UCSD-AML1 (cell line): Measurements from ENCODE around the gene VEGFC.

ENCODE experiments used
- DNase-seq: peaks from one replicate; lab custom pipeline; 2025; ENCODE audit not compliant: unreplicated experiment; lab: John Stamatoyannopoulos, UW

The VEGFC gene

DNA sequence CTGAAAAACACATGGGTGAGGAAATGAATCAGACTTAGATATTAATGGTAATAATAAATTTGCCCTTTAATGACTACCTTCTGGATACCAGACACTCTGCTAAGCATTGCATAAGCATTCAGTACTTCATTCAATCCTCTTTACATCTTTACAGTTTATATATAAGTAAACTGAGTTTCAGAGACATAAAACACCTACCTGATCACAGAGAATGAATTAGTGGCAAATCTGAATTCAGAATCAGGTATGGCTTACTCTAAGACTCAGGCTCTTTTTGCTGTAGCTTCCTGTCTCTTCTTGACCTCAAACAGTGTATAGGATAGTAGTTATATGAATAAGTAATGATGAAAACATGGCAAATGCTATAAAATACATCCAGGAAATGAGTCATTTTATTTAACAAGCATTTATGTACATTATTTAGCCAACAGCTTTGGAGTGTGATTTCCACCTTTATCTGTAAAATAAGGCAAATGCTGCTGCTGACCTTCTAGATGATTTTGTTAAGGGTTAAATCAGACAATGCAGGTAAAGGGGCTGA, 83.9 kb downstream of the VEGFC start:
- DNase-seq: no peak

DNA sequence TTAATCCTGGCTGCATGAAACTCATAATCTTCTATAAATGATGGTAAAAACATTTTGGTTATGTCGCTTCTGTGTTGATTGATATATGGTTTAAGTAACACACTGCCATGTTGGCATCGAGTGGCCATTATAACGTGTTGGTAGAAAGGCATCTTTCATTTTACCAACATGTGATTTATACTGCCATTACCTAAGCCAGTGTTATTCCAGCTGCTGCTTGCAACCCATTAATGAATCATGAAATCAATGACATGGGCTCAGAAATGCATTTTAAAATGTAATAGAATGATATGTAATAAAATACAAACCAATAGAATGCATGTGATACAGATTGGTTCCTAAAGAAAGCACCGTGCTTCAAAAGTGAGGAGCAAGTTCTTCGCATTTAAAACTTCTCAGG, 102.0 kb downstream of the VEGFC start:
- DNase-seq: no peak

DNA sequence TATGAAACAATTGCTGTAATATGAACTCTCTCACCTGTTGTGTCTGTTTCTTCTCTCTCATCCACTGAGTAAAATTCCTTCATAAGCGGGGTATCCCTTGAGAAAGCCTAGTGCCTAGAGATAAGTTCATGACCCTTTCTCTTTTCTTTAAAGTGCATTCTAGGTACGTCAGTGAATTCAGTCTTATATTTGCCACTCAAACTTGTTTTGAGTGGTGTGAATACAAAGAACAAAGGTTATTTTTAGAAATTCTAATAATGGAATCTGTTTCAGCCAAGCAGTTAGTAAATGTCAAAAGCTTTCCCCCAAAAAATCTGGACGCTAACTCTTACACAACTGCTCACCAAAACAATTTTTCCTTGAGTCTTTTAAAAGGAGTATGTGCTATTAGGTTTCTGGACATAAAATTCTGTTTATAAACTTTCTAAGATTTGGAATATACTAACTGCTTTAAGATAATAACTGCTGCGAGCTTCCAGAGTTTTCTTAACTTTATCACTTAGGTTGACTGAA, 112.0 kb downstream of the VEGFC start:
- no peak for DNase-seq

DNA sequence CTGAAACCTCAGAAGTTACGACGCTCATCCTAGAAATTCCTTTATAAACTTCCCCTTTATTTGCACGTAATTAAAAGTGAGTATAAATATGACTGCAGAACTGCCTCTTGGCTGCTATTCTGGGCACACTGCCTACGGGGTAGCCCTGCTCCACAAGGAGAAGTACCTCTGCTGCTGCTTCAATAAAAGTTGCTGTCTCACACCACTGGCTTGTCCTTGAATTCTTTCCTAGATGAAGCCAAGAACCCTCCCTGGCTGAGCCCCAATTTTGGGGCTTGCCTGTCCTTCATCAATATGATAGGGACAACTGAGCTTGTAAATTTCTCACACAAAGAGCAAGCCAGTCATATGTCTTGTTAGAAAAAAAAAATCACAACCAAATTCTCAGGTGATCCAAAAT, 115.8 kb downstream of the VEGFC start:
- no peak for DNase-seq

DNA sequence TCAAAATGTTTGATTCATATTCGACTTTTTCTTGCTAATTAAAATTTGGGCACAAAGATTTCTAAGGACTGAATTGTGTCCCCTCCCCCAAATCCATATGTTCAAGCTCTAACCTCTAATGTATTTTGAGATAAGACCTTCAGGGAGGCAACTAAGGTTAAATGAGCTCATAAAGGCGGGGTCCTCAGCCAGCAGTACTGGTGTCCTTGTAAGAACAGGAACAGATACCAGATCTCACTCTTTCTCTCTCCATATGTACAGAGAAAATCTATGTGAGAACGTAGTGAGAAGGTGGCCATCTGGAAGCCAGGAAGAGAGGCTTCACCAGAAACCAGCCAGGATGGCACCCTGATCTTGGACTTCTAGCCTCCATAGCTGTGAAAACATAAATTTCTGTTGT, 116.9 kb downstream of the VEGFC start:
- no peak for DNase-seq

DNA sequence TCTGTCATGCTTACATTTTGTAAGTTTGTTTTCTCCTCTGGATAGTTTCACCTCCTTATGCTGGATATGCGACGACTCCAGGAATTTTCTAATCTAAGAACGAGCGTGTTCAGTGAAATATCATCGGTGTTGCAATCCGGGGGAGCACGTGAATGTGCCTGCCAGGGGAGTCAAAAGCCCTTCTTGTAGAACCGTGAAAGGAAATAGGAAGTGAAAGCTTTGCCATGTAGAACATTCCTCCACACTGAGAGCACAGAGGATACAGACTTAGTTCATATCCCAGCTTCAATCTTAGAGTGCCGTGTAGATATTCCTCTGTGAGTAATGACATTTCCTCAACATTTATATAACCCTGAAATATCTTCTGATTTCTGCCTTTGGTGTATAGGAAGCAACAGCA, 121.2 kb downstream of the VEGFC start:
- DNase-seq: no peak

DNA sequence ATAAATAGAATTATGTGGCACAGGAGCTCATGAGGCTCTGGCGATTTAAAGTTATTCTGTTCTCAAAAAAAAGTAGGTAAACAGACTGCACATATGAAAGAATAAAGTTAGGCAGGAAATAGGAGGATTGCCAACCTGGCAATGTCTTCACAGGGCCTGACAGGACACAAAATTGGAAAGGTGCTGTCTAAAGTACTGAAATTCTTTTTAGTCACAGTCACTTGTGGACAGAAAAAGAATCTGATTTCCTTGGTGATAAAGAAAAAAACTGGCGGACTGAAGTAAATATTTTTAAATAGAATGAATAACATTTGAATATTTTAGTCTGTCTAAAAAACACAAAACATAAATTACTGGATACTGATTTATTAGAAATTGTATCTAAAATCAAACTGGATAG, 124.4 kb downstream of the VEGFC start:
- DNase-seq: no peak

DNA sequence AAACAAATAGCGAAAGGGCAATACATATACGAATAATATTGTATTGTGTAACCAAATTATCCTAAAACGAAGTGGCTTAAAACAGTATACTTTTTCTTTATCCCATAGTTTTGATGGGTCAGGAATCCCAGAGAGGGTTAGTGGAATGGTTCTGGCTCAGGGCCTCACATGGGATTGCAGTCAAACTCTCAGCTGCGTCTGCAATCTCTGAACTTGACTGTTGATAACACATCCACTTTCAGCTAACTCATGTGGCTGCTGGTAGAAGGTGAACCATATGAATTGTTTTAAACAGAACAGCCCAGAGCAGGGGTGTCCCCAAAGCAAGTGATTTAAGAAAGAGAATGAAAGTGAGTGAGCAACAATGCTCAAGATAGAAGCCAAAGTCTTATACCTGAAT, 127.8 kb downstream of the VEGFC start:
- no peak for DNase-seq

DNA sequence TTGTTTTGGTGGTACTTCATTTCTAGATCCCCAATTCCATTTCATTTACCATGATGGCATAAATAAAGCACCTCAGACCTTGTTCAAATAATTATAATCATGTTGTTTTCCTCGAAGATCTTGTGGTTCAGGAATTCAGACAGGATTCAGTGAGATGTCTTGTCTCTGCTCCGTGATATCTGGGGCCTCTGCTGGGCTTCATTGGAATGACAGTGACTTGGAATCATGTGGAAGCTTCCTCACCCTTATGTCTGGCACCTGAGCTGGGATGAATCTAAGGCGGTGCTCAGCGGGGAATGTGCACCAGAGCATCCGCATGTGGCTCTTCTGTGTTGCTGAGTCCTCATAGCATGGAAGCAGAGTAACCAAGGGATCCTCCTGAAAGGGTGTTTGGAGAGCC, 132.2 kb downstream of the VEGFC start:
- DNase-seq: no peak

DNA sequence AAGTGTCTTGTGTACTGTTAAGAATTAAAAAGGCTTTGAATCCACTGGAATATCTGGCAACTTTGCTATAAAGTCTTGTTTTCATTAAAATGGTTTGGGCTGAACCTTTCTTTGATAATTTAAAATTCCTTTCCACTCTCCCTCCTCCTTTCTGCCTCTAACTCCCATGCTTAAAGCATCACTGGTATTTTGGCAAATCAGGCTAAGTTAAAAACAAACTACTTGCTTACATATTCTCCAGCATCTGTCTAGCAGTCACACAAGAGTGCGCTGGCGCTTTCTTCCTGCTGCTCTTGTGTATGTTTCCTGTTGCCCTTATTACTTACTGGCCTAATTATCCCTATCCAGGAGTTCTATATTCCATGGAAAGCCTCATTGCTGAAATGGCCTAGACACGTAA, 136.6 kb downstream of the VEGFC start:
- no peak for DNase-seq

DNA sequence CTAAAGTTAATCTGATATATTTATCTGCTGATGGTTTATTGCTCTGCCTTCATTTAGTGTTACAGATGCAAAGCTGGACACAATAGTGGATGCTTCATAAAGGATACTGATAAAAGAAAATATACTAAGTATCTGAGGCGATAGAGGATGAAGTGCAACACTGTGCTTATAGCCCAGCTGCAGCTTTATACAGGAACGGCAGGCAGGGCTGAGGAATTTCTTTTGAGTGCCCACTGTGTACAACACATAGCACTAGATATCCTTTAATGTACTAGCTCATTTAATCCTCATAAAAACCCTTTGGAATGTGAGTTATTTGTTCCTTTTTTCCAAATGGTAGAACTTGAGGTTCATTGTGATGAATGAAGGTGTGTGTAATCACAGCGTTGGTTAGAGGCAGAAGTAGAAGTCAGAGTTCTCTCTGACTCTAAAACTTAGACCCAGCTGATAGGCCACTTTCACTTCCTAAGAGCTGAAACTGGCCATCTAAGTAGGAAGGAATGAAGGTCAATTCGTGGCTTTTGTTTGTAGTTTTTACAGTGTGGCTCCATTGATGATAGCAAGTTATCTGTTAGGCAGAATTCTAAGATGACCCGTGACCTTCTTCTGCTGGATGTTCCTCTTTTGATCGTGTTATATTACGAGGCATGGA, 138.0 kb downstream of the VEGFC start:
- DNase-seq: no peak

DNA sequence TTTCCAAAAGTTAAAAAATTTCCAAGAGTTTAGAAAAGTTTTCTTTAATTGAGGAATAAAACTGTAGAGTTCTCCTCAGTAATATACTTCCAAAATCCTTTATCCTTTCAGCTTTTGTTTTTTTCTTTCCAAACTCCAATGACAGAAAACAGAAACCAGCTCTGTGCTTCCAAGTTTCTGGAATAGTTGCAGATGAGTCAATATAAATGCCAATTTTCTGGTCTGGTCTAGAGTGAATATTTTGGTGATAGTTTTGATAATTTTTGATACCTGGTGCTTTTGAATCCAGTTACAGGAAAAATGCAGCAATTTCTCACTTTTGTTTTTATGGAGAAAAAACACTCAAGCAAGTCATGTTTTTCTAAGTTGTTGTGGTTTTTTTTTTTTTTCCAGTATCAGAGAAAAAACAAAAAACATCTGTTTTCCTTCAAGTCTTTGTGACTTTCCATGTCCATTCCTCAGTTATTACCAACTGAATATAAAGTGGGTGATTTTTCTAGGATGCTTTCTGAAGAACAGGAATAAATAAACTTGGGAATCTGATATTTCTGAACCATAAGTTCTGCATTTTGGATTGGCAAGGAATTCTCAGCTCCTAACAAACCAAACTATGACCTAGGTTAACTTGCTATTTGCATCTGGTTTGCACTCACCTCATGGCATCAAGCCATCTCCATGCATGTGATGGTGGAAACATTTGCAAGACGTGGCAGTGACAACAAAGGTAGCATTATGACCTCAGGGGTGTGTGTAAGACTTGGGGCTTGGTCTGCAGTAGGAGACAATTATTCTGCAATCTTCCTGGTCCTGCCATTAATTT, 139.1 kb downstream of the VEGFC start:
- no peak for DNase-seq

DNA sequence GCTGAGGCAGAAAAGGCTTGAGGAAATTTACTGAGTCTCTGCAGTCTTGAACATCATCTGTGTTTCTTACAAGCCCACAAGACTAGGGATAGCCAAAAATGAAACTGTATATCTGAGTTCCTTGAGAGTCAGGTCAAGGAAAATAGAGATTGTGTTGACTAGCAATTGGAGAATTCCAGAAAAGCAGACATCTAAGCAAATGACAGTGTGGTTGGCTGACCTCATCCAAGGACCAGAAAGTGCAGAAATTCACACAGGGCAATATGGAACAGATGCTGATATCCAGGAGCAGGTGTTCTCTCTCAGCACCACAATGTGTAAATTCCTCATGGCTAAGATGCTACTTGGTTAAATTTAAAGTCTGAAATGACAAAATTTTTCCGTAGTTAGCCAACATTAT, 146.4 kb downstream of the VEGFC start:
- DNase-seq: no peak

DNA sequence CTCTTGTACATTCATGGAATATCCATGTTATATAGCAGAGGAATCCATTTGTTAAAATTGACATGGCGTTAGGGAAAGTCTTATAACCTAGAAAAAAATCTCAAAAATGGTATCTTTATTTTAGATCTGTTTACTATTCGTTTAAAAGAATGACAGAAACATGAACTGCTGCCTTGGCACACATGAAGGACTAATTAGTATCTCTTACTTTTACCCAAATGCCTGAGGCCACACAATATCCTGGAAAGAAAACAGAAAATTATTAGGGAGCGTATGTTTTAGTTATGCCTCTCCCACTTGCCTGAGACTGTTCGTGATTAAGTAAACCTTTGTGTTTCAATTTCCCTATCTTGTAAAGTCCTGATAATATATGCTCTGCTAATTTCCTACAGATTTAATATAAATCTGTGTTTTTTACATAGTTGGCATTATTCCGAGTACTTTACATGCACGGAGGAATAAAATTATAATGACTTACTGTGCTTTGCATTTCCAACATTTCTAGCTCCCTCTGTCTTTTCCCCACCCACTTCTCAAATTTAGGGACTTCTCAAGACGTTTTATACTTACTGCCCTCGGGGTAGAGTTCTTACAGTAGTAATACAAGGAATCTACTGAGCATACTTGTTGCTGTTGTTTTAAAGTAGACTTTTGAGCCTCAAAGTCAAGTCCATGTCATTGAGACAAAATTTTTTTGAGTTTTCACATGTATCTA, 147.3 kb downstream of the VEGFC start:
- no peak for DNase-seq

DNA sequence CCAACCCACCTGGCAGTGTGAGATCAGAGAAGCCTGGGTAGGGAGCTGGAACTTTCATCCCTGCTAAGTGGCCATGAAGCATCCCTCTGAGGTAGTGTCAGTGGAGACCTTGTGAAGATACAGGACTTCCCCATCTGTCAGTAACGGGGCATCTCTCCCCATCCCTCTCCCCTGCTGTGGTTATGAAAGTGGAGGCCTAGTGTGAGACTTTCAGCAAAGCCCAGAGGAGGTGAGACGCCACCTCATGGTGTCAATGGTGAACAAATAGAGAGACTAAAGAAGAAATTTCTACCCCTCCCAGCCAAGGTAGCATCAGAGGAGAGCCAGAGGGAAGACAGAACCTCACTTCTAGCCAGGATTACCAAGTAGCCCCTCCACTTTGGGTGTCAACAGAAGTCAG, 150.2 kb downstream of the VEGFC start:
- DNase-seq: no peak

DNA sequence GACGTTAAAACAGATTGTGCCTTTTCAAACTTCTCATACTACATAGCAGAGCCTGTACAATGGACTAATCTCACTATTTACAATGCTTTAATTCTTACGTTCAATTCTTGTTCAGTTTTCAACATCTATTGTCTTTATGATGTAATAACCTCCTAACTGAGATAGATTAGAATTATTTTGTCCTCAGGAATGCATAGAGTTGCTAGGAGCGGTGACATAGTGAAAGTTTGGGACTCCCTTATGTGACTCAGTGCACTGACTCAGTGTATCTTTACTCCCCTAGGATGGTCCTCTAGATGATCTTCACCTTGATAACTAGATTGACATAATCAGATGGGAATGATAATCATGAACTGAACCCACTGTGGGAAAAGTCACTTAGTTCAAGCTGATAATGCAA, 151.5 kb downstream of the VEGFC start:
- DNase-seq: no peak

DNA sequence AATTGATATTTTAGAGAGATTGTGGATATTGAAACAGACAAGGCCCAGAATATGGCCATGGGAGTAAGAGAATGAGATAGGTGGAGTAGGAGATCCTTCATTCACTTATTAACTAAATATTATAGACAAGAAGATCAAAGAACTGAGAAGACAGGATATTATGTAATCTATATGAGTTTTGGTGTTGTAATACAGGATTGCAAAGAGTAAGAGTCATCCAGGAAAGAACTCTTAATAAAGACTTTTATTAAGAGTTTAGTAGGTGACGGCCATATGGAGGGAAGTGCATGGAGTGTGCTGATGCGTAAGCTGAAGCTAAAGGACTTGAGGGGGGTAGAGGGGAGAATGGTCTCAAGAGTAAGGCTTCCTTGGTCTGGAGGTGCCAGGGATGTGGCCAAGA, 153.7 kb downstream of the VEGFC start:
- no peak for DNase-seq

DNA sequence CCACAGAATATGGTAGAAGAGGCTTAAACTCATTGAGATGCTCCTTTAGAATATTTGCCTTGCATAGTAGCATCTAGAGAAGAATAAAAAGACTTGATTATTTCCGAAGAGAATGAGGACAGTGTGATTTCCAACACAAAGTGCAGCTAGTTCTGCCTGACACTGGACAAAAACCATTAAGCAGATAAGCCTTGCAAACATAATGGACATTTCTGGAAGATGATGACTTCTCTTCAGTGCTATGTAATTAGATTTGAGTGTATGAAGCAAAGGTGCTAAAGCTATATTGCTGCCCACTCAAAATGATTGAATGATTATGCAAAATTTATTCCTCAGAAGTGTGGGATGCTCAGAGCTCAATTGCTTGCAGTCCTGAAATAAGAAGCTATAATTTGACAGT, 156.4 kb downstream of the VEGFC start:
- DNase-seq: no peak

DNA sequence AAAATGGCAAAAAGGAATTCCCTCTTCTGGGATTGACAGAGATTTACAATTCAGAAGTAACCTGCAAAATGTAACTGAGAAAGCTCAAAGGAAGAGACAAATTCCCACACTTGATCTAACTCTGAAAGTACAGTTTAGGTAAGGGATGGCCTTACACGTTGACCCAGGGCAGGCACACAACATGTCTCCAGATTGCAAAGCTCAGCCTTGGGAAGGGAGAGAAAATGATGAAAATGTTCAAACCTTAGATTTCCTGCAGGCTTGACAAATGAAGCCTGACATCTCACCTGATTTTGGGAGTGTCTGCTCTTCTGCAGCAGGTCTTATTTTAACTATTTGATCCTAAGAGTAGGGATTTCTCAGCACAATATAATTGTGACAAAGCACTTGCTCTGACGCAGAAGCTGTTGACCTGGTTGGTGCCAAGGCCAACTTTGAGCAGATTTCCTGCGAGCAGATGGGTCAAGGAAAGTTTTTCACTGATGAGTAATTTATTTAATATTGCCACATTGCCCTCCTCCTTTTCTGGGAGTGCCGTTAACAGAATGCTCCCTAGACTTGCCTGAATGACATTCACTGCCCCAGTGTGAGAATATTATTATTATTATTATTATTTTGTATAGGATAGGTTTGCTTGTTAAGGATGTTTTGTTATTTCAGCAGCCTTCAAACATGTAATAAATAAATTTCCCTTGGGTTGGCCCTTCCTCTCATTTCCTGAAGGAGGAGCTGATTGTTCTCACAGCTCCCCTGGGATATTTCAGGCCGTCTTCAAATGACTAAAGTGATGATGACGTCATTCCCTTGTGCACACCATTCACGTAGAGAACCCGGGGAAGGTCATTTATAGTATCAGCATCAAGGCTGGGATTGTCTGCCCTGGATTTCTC, 157.1 kb downstream of the VEGFC start:
- DNase-seq: no peak
